GM12878 (cell line): ENCODE measurements around the gene STPG4. TPM values are rescaled to one million over a fixed set of nuclear protein-coding genes. Genes with fewer than 3 reads are reported as not detected.

ENCODE experiments used
- ATAC-seq: fragments of 200-7000 bp; cut with Tn5 transposase; 3 replicates; pipeline ENCODE4 v1.9.1; 2020; ENCODE audit warnings: mild to moderate bottlenecking, moderate library complexity
- BruUV-seq: library from RNA; stranded (reverse); fragments of 400-500 nt; replicated peaks from 2 replicates; lab custom pipeline; 2021; lab: Mats Ljungman, UMichigan
- CTCF ChIA-PET: fragments of 300-600 bp; sonication (Branson Sonifier 250); formaldehyde crosslinking; extraction: SDS; loops from one replicate; lab custom pipeline; 2021; ENCODE audit warnings: inconsistent platforms; lab: Yijun Ruan, JAX
- POLR2A ChIA-PET: fragments of 350-600 bp; formaldehyde crosslinking; extraction: SDS; loops from one replicate; lab custom pipeline; 2021; ENCODE audit warnings: inconsistent platforms; lab: Charles Lee
- RAD21 ChIA-PET: fragments of 300-600 bp; sonication (Branson Sonifier 250); formaldehyde crosslinking; loops from one replicate; lab custom pipeline; 2023; ENCODE audit warnings: antibody characterized with exemption; ENCODE audit not compliant: unreplicated experiment; lab: Charles Lee
- SMC1A ChIA-PET: fragments of 300-600 bp; sonication (Branson Sonifier 250); formaldehyde crosslinking; loops from one replicate; lab custom pipeline; 2023; ENCODE audit not compliant: unreplicated experiment, uncharacterized antibody; lab: Charles Lee
- DNase-seq: peaks from one replicate; pipeline ENCODE4 v3.0.0-alpha.2; 2011; ENCODE audit warnings: low read depth, low spot score
- FAIRE-seq: peaks from 3 replicates; lab custom pipeline; 2011; peaks lifted over from hg19 to GRCh38; lab: Jason Lieb, UNC
- H2AFZ ChIP-seq: 2 replicates; pipeline ENCODE4 v1.6.0; 2011; ENCODE audit warnings: low read depth, low read length, control low read depth; ENCODE audit not compliant: control insufficient read depth
- H3K27ac ChIP-seq: 2 replicates; pipeline ENCODE4 v1.5.1; 2011; ENCODE audit warnings: control low read depth; ENCODE audit not compliant: control insufficient read depth, insufficient read depth
- H3K27me3 ChIP-seq, 2 experiments: replicated peaks in 1 of 2; 2 replicates each; pipeline versions ENCODE4 v1.6.0 to v1.6.1; 2011; ENCODE audit warnings: low read length in 1 of 2; ENCODE audit not compliant: control insufficient read depth in 2 of 2, insufficient read depth in 2 of 2
- H3K36me3 ChIP-seq, 2 experiments: 2 replicates each; pipeline ENCODE4 v1.5.1; 2011; ENCODE audit warnings: low read length in 1 of 2; ENCODE audit not compliant: control insufficient read depth in 2 of 2, insufficient read depth in 2 of 2
- H3K4me1 ChIP-seq: 2 replicates; pipeline ENCODE4 v1.6.1; 2011; ENCODE audit warnings: mild to moderate bottlenecking, low read length, moderate library complexity, mixed read lengths; ENCODE audit not compliant: control insufficient read depth, insufficient read depth
- H3K4me2 ChIP-seq: 2 replicates; pipeline ENCODE4 v1.6.0; 2011; ENCODE audit warnings: control low read depth; ENCODE audit not compliant: control insufficient read depth, insufficient read depth
- H3K4me3 ChIP-seq: fragments of 200-600 bp; sonication (generic); 2 replicates; pipeline ENCODE4 v1.5.1; 2016
- H3K79me2 ChIP-seq: 2 replicates; pipeline ENCODE4 v1.6.0; 2011; ENCODE audit warnings: low read length; ENCODE audit not compliant: control insufficient read depth, insufficient read depth
- H3K9ac ChIP-seq: 2 replicates; pipeline ENCODE4 v1.8.0; 2011; ENCODE audit warnings: low read length, control low read depth, mixed read lengths; ENCODE audit not compliant: control insufficient read depth, insufficient read depth
- H3K9me3 ChIP-seq: replicated peaks from 3 replicates; pipeline ENCODE4 v1.5.1; 2011; ENCODE audit warnings: mild to moderate bottlenecking, low read length; ENCODE audit not compliant: control insufficient read depth, insufficient read depth
- H4K20me1 ChIP-seq: 2 replicates; pipeline ENCODE4 v1.6.0; 2011; ENCODE audit not compliant: control insufficient read depth, insufficient read depth
- ETV6 ChIP-seq, 2 experiments: fragments of 450-650 bp in 1 of 2; IDR thresholded peaks in 1 of 2; conservative IDR thresholded peaks in 1 of 2; 2 replicates each; pipeline ENCODE4 v1.6.1; 2014; ENCODE audit warnings: antibody characterized with exemption in 1 of 2, borderline replicate concordance in 1 of 2, low read depth in 1 of 2, mild to moderate bottlenecking in 1 of 2, moderate library complexity in 1 of 2
- FOXK2 ChIP-seq: fragments of 450-650 bp; IDR thresholded peaks from 2 replicates; pipeline ENCODE4 v1.6.1; 2017; ENCODE audit warnings: mild to moderate bottlenecking, moderate library complexity
- HDAC6 ChIP-seq: fragments of 200-600 bp; sonication (generic); IDR thresholded peaks from one replicate; pipeline ENCODE4 v1.8.0; 2017; ENCODE audit warnings: antibody characterized with exemption; ENCODE audit not compliant: unreplicated experiment
- IRF3 ChIP-seq: fragments of 450-650 bp; IDR thresholded peaks from 2 replicates; pipeline ENCODE4 v1.6.1; 2014; ENCODE audit warnings: mild to moderate bottlenecking
- JUNB ChIP-seq: IDR thresholded peaks from 2 replicates; pipeline ENCODE4 v1.6.1; 2016; ENCODE audit warnings: antibody characterized with exemption, mild to moderate bottlenecking
- JUND ChIP-seq: IDR thresholded peaks from 2 replicates; pipeline ENCODE4 v1.6.1; 2012; ENCODE audit warnings: low read depth, mild to moderate bottlenecking, low read length, improper control_type of control experiment, moderate library complexity
- MXI1 ChIP-seq: fragments of 150-350 bp; IDR thresholded peaks from 2 replicates; pipeline ENCODE4 v1.6.1; 2011; ENCODE audit warnings: low read depth, mild to moderate bottlenecking, inconsistent platforms, low read length, improper control_type of control experiment
- NR2C2 ChIP-seq: IDR thresholded peaks from 2 replicates; pipeline ENCODE4 v1.6.1; 2011; ENCODE audit warnings: borderline replicate concordance, low read depth; ENCODE audit not compliant: control insufficient read depth, insufficient read length
- RCOR1 ChIP-seq: conservative IDR thresholded peaks from 2 replicates; pipeline ENCODE4 v1.6.1; 2012; ENCODE audit warnings: low read depth, low read length, improper control_type of control experiment
- ZNF217 ChIP-seq: fragments of 450-650 bp; IDR thresholded peaks from 2 replicates; pipeline ENCODE4 v1.6.1; 2017; ENCODE audit warnings: antibody characterized with exemption, mild to moderate bottlenecking
- WGBS: methylation state at CpG from one replicate; pipeline ENCODE4 v1.1.6; 2016; ENCODE audit warnings: low lambda C conversion rate; ENCODE audit not compliant: insufficient replicate concordance, insufficient coverage; ENCODE audit errors: missing lambda C conversion rate; 5-methylcytosine and 5-hydroxymethylcytosine counted together
- in situ Hi-C: fragments of 300-500 bp; cut with MboI; formaldehyde crosslinking; loops from 9 replicates; pipeline ENCODE4 v1.14.3; 2018; ENCODE audit warnings: mixed read lengths
- intact Hi-C: fragments of 100-400 bp; cut with micrococcal nuclease; formaldehyde crosslinking; loops from one replicate; pipeline ENCODE4 v1.14.2; 2022; ENCODE audit not compliant: unreplicated experiment
- polyA plus RNA-seq, 11 experiments: library from polyadenylated mRNA; depleted of rRNA in 4 of 11; unstranded in 6 of 11; stranded (reverse) in 5 of 11; fragments of >200 nt; fragmentation: Nextera tagmentation in 4 of 11; fragmentation: Illumina TruSeq in 1 of 11; extraction: Ambion mirVana in 4 of 11; extraction: Trizol in 1 of 11; gene quantifications; 1 replicate in 1 of 11; 2 replicates in 10 of 11; pipeline versions ENCODE4 v1.2.1 to v1.2.3, GENCODE V29; 2011 to 2016; ENCODE audit warnings: inconsistent platforms in 2 of 11, missing spikeins in 2 of 11, low read depth in 1 of 11
- total RNA-seq, 4 experiments: library from RNA; depleted of rRNA in 3 of 4; stranded (reverse); fragments of >200 nt in 3 of 4; fragmentation: Illumina TruSeq in 1 of 4; extraction: Trizol in 1 of 4; gene quantifications; 2 replicates each; pipeline versions ENCODE4 v1.2.1 to v1.2.3, GENCODE V29; 2013 to 2021
- TF ChIP-seq, protein P1 (sequence below): fragments of 450-650 bp; IDR thresholded peaks from 2 replicates; pipeline ENCODE4 v1.6.1; 2017; ENCODE audit warnings: low read depth, mild to moderate bottlenecking, moderate library complexity
- TF ChIP-seq, protein P2 (sequence below): fragments of 150-350 bp; IDR thresholded peaks from 2 replicates; pipeline ENCODE4 v1.6.1; 2014; ENCODE audit warnings: mild to moderate bottlenecking, low read depth, low read length
- TF ChIP-seq, protein P3 (sequence below): IDR thresholded peaks from 2 replicates; pipeline ENCODE4 v1.6.1; 2012; ENCODE audit warnings: low read depth, low read length, improper control_type of control experiment

The STPG4 gene
- total and polyA plus RNA-seq, 10 of the 15 experiments (the other 5 are each of a cell fraction or from before 2014, with no cell fraction given) = 0.10 to 0.29 (median 0.19) TPM; not detected in 3

GRCh38 chr2:47083886-47084687, 71.0 kb downstream of the STPG4 start (continued):
- TF ChIP-seq, protein P1, sequence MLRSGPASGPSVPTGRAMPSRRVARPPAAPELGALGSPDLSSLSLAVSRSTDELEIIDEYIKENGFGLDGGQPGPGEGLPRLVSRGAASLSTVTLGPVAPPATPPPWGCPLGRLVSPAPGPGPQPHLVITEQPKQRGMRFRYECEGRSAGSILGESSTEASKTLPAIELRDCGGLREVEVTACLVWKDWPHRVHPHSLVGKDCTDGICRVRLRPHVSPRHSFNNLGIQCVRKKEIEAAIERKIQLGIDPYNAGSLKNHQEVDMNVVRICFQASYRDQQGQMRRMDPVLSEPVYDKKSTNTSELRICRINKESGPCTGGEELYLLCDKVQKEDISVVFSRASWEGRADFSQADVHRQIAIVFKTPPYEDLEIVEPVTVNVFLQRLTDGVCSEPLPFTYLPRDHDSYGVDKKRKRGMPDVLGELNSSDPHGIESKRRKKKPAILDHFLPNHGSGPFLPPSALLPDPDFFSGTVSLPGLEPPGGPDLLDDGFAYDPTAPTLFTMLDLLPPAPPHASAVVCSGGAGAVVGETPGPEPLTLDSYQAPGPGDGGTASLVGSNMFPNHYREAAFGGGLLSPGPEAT = no peak
- TF ChIP-seq FOXK2 (no peak), NR2C2 (no peak), ETV6 (conservative IDR thresholded peaks at IDR 0.05 in 1 of 2, IDR thresholded peaks at IDR 0.05 in 1 of 2; ENCODE audit: borderline replicate concordance in 1 of 2, low read depth in 1 of 2) (no peak), HDAC6 (no peak), JUND (no peak)
- TF ChIP-seq, protein P2, sequence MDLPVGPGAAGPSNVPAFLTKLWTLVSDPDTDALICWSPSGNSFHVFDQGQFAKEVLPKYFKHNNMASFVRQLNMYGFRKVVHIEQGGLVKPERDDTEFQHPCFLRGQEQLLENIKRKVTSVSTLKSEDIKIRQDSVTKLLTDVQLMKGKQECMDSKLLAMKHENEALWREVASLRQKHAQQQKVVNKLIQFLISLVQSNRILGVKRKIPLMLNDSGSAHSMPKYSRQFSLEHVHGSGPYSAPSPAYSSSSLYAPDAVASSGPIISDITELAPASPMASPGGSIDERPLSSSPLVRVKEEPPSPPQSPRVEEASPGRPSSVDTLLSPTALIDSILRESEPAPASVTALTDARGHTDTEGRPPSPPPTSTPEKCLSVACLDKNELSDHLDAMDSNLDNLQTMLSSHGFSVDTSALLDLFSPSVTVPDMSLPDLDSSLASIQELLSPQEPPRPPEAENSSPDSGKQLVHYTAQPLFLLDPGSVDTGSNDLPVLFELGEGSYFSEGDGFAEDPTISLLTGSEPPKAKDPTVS = no peak

- no peak overlapping the region for H3K9ac ChIP-seq
- H3K27me3 ChIP-seq = no peaks in the 10 kb centered on the region; a peak in 1 of 4 replicates
- H3K9me3 ChIP-seq = no peaks in the 10 kb centered on the region
- ChIA-PET RAD21 (no interaction called here), CTCF (no interaction called here), SMC1A (no interaction called here), POLR2A (no interaction called here)
- H3K4me3 ChIP-seq = no peak overlapping the region
- intact Hi-C loops = no loop called here
- FAIRE-seq = no peak
- no peak overlapping the region for H3K27ac ChIP-seq
- no peak overlapping the region for H3K4me2 ChIP-seq
- DNase-seq = no peak
- no peaks in the 10 kb centered on the region for H3K36me3 ChIP-seq
- no peaks in the 10 kb centered on the region for H3K4me1 ChIP-seq
- no peaks in the 10 kb centered on the region for H4K20me1 ChIP-seq
- no peak for ATAC-seq
- H2AFZ ChIP-seq = no peak overlapping the region
- no TSS peak for BruUV-seq
- WGBS = 31% methylated on average over 3 of the region's 3 CpGs
- in situ Hi-C loops = no loop called here
- no peaks in the 10 kb centered on the region for H3K79me2 ChIP-seq
- TF ChIP-seq ZNF217 (no peak), MXI1 (no peak), JUNB (no peak), IRF3 (no peak), RCOR1 (no peak), ETV6 (conservative IDR thresholded peaks at IDR 0.05 in 1 of 2, IDR thresholded peaks at IDR 0.05 in 1 of 2; ENCODE audit: borderline replicate concordance in 1 of 2, low read depth in 1 of 2) (no peak)
- TF ChIP-seq, protein P3, sequence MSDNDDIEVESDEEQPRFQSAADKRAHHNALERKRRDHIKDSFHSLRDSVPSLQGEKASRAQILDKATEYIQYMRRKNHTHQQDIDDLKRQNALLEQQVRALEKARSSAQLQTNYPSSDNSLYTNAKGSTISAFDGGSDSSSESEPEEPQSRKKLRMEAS = no peak
These were observed 71.6 kb downstream of the STPG4 start for GRCh38 chr2:47083485-47083884.
